HepG2 (cell line): Measurements from ENCODE around the gene SCEL. TPM values are rescaled to one million over a fixed set of nuclear protein-coding genes. Genes with fewer than 3 reads are reported as not detected.

Experiments
- ATAC-seq: fragments of 200-7000 bp; cut with Tn5 transposase; 3 replicates; pipeline ENCODE4 v1.9.1; 2020; ENCODE audit warnings: mild to moderate bottlenecking, moderate library complexity
- BruUV-seq: library from RNA; stranded (reverse); fragments of 400-500 nt; replicated peaks from 2 replicates; lab custom pipeline; 2021; lab: Mats Ljungman, UMichigan
- CTCF ChIA-PET: fragments of 300-600 bp; formaldehyde crosslinking; extraction: SDS; loops from one replicate; lab custom pipeline; 2021; ENCODE audit warnings: low total read pairs, inconsistent platforms, low intra/inter-chr PET ratio; lab: Yijun Ruan, JAX
- POLR2A ChIA-PET: fragments of 350-600 bp; sonication (Branson Sonifier 250); formaldehyde crosslinking; loops from one replicate; lab custom pipeline; 2020; ENCODE audit warnings: antibody characterized with exemption, inconsistent platforms; lab: Yijun Ruan, JAX
- DNase-seq: peaks from one replicate; pipeline ENCODE4 v3.0.0-alpha.2; 2015; ENCODE audit warnings: low spot score
- FAIRE-seq: peaks from 3 replicates; lab custom pipeline; 2011; peaks lifted over from hg19 to GRCh38; lab: Jason Lieb, UNC
- H2AFZ ChIP-seq: one replicate; pipeline ENCODE4 v1.6.1; 2011; ENCODE audit warnings: low read length, inconsistent platforms
- H3K27ac ChIP-seq: fragments of 300-600 bp; 3 replicates; pipeline ENCODE4 v1.8.0; 2011; ENCODE audit warnings: mixed run types, mild to moderate bottlenecking, mixed read lengths, low read length, inconsistent platforms; ENCODE audit not compliant: insufficient read depth; ENCODE audit errors: extremely low read length
- H3K27me3 ChIP-seq, 2 experiments: fragments of 200-600 bp in 1 of 2; 2 replicates in 1 of 2; 3 replicates in 1 of 2; pipeline versions ENCODE4 v1.6.0 to v1.8.0; 2011; ENCODE audit warnings: low read length in 2 of 2, mild to moderate bottlenecking in 2 of 2, moderate library complexity in 2 of 2, inconsistent platforms in 1 of 2; ENCODE audit not compliant: insufficient read depth in 2 of 2, control insufficient read depth in 1 of 2
- H3K36me3 ChIP-seq, 2 experiments: fragments of 200-600 bp in 1 of 2; replicated peaks in 1 of 2; 2 replicates in 1 of 2; 3 replicates in 1 of 2; pipeline versions ENCODE4 v1.5.1 to v1.8.0; 2011; ENCODE audit warnings: low read length in 2 of 2, inconsistent platforms in 1 of 2; ENCODE audit not compliant: insufficient read depth in 2 of 2, control insufficient read depth in 1 of 2
- H3K4me1 ChIP-seq: 2 replicates; pipeline ENCODE4 v1.5.1; 2012; ENCODE audit warnings: low read length, inconsistent platforms; ENCODE audit not compliant: insufficient read depth
- H3K4me2 ChIP-seq: 2 replicates; pipeline ENCODE4 v1.6.0; 2011; ENCODE audit warnings: low read depth, low read length, inconsistent platforms
- H3K4me3 ChIP-seq, 3 experiments: fragments of 200-600 bp in 1 of 3; sonication (generic), shearing (Covaris generic) in 1 of 3; replicated peaks in 1 of 3; 2 replicates each; pipeline ENCODE4 v1.5.1; 2011 to 2016; ENCODE audit warnings: low read length in 3 of 3, inconsistent platforms in 2 of 3, low read depth in 2 of 3, mild to moderate bottlenecking in 2 of 3, control low read depth in 1 of 3, mixed read lengths in 1 of 3; ENCODE audit not compliant: insufficient read depth in 1 of 3
- H3K79me2 ChIP-seq: one replicate; pipeline ENCODE4 v1.6.1; 2011; ENCODE audit warnings: low read length, inconsistent platforms; ENCODE audit not compliant: insufficient read depth
- H3K9ac ChIP-seq: 2 replicates; pipeline ENCODE4 v1.6.0; 2011; ENCODE audit warnings: mild to moderate bottlenecking, low read depth, low read length, inconsistent platforms; ENCODE audit not compliant: insufficient read depth
- H3K9me3 ChIP-seq: 2 replicates; pipeline ENCODE4 v1.5.1; 2012; ENCODE audit warnings: mild to moderate bottlenecking, low read length
- H4K20me1 ChIP-seq: 2 replicates; pipeline ENCODE4 v1.6.0; 2011; ENCODE audit warnings: inconsistent platforms, mild to moderate bottlenecking, low read length, moderate library complexity; ENCODE audit not compliant: insufficient read depth
- CCAR2 ChIP-seq: fragments of 200-400 bp; formaldehyde crosslinking; optimal IDR thresholded peaks from 2 replicates; pipeline ENCODE3; 2018; ENCODE audit warnings: low read depth, mild to moderate bottlenecking, low read length, moderate library complexity
- DPF2 ChIP-seq: sonication (generic); formaldehyde crosslinking; IDR thresholded peaks from 2 replicates; pipeline ENCODE4 v1.4.0; 2020; ENCODE audit warnings: mild to moderate bottlenecking, low read depth, missing genetic modification reagents, borderline replicate concordance
- FOSL1 ChIP-seq: sonication (generic); formaldehyde crosslinking; IDR thresholded peaks from 2 replicates; pipeline ENCODE4 v1.9.0; 2021; ENCODE audit warnings: missing genetic modification reagents, borderline replicate concordance
- GTF2F1 ChIP-seq: fragments of 150-350 bp; IDR thresholded peaks from 2 replicates; pipeline ENCODE4 v1.6.1; 2014; ENCODE audit warnings: low read length
- ISX ChIP-seq: sonication (generic); formaldehyde crosslinking; conservative IDR thresholded peaks from 2 replicates; pipeline ENCODE4 v1.5.0; 2020; ENCODE audit warnings: missing genetic modification reagents
- MAFF ChIP-seq: IDR thresholded peaks from 2 replicates; pipeline ENCODE4 v1.6.1; 2011; ENCODE audit warnings: low read depth, low read length, improper control_type of control experiment
- MTA1 ChIP-seq: sonication (generic); formaldehyde crosslinking; IDR thresholded peaks from 2 replicates; pipeline ENCODE4 v1.4.0; 2020; ENCODE audit warnings: missing genetic modification reagents, mild to moderate bottlenecking, borderline replicate concordance
- NCOA5 ChIP-seq: sonication (generic); formaldehyde crosslinking; IDR thresholded peaks from 2 replicates; pipeline ENCODE4 v1.4.0; 2020; ENCODE audit warnings: missing genetic modification reagents
- NPAS2 ChIP-seq: sonication (generic); formaldehyde crosslinking; IDR thresholded peaks from 2 replicates; pipeline ENCODE4 v1.8.0; 2022; ENCODE audit warnings: mild to moderate bottlenecking, missing genetic modification reagents, borderline replicate concordance
- ONECUT2 ChIP-seq: sonication (generic); formaldehyde crosslinking; IDR thresholded peaks from 2 replicates; pipeline ENCODE4 v1.4.0; 2020; ENCODE audit warnings: missing genetic modification reagents
- SMYD3 ChIP-seq: sonication (generic); formaldehyde crosslinking; IDR thresholded peaks from 2 replicates; pipeline ENCODE4 v1.8.1; 2023; ENCODE audit warnings: mild to moderate bottlenecking, missing genetic modification reagents
- SP2 ChIP-seq: sonication (generic); formaldehyde crosslinking; IDR thresholded peaks from 2 replicates; pipeline ENCODE4 v1.5.1; 2020; ENCODE audit warnings: mild to moderate bottlenecking, missing genetic modification reagents
- ZFP37 ChIP-seq: sonication (generic); formaldehyde crosslinking; IDR thresholded peaks from 2 replicates; pipeline ENCODE4 v1.4.0; 2020; ENCODE audit warnings: missing genetic modification reagents, borderline replicate concordance
- ZNF33A ChIP-seq: sonication (generic); formaldehyde crosslinking; IDR thresholded peaks from 2 replicates; pipeline ENCODE4 v1.5.1; 2020; ENCODE audit warnings: missing genetic modification reagents, mild to moderate bottlenecking, moderate library complexity, borderline replicate concordance
- ZNF501 ChIP-seq: sonication (generic); formaldehyde crosslinking; IDR thresholded peaks from 2 replicates; pipeline ENCODE4 v1.5.1; 2020; ENCODE audit warnings: mild to moderate bottlenecking, moderate library complexity, missing genetic modification reagents
- ZNF737 ChIP-seq: sonication (generic); formaldehyde crosslinking; IDR thresholded peaks from 2 replicates; pipeline ENCODE4 v1.5.0; 2020; ENCODE audit warnings: missing genetic modification reagents, mild to moderate bottlenecking, borderline replicate concordance
- WGBS: methylation state at CpG from one replicate; pipeline ENCODE4 v1.1.6; 2017; ENCODE audit warnings: low lambda C conversion rate; 5-methylcytosine and 5-hydroxymethylcytosine counted together
- in situ Hi-C: cut with HindIII; loops from 2 replicates; pipeline ENCODE4 v1.10.0; 2017; ENCODE audit warnings: low pct_unique_long_range_greater_than_20kb; ENCODE audit not compliant: extremely low pct_ligation_motif_present
- intact Hi-C: fragments of 100-400 bp; cut with micrococcal nuclease; formaldehyde crosslinking; loops from one replicate; pipeline ENCODE4 v1.10.0; 2022; ENCODE audit not compliant: unreplicated experiment
- polyA plus RNA-seq, 8 experiments: library from polyadenylated mRNA; depleted of rRNA in 3 of 8; stranded (reverse) in 7 of 8; unstranded in 1 of 8; fragments of >200 nt; fragmentation: Illumina TruSeq in 4 of 8; extraction: Trizol in 4 of 8; gene quantifications; 2 replicates each; pipeline versions ENCODE4 v1.2.1 to v1.2.3, GENCODE V29; 2011 to 2016; ENCODE audit warnings: low read depth in 4 of 8, missing spikeins in 1 of 8, mixed read lengths in 1 of 8; ENCODE audit not compliant: insufficient read depth in 1 of 8
- total RNA-seq, 5 experiments: library from RNA; depleted of rRNA; stranded (reverse); fragments of >200 nt; fragmentation: Illumina TruSeq; extraction: Trizol; gene quantifications; 2 replicates each; pipeline ENCODE4 v1.2.3, GENCODE V29; 2016; ENCODE audit warnings: low read depth in 1 of 5
- TF ChIP-seq, protein P1 (sequence below): fragments of 450-650 bp; IDR thresholded peaks from 2 replicates; pipeline ENCODE4 v1.6.1; 2016
- TF ChIP-seq, protein P2 (sequence below): sonication (generic); formaldehyde crosslinking; IDR thresholded peaks from 2 replicates; pipeline ENCODE4 v1.5.0; 2020; ENCODE audit warnings: mild to moderate bottlenecking, missing genetic modification reagents

Gene SCEL
- total and polyA plus RNA-seq, 2 of the 13 experiments (the other 11 are each of a cell fraction or from before 2014, with no cell fraction given) = not detected

DNA sequence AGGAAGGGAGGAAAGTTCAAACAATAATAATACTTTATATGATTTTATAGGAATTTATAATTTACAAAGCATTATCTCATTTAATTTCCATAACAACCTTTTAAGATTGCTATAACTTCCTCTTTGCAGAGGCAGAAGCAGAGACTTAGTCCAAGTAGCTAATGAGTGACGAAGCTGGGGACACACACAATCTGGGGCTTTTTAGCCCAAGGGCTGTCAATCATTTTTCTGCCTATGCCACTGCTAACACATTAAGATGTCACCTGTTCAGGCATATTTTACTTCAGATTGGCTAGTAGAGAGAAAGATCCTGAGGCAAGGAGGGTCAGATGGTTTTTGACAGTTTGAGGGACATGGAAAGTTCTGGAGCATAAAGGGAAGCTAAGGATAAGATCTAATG, 12.6 kb downstream of the SCEL start:
- ChIA-PET POLR2A (no interaction called here), CTCF (no interaction called here)
- DNase-seq = no peak
- BruUV-seq = no TSS peak
- no peak for FAIRE-seq
- in situ Hi-C loops = no loop called here
- ATAC-seq = no peak
- Histone ChIP-seq H3K79me2 (no peaks in the 10 kb centered on the region), H3K27me3 (no peaks in the 10 kb centered on the region), H3K9me3 (no peaks in the 10 kb centered on the region), H2AFZ (no peak overlapping the region), H3K4me3 (no peak overlapping the region), H3K27ac (no peak overlapping the region), H3K4me1 (no peaks in the 10 kb centered on the region), H4K20me1 (no peaks in the 10 kb centered on the region), H3K4me2 (no peak overlapping the region), H3K9ac (no peak overlapping the region), H3K36me3 (no peaks in the 10 kb centered on the region)
- WGBS = 0% methylated on average over 1 of the region's 1 CpG
- TF ChIP-seq NPAS2 (CRISPR knock-in tag) = no peak
- no peak for TF ChIP-seq MTA1
- no peak for TF ChIP-seq CCAR2
- TF ChIP-seq ZNF501 (CRISPR knock-in tag) = no peak
- no peak for TF ChIP-seq GTF2F1
- intact Hi-C loops = no loop called here

DNA sequence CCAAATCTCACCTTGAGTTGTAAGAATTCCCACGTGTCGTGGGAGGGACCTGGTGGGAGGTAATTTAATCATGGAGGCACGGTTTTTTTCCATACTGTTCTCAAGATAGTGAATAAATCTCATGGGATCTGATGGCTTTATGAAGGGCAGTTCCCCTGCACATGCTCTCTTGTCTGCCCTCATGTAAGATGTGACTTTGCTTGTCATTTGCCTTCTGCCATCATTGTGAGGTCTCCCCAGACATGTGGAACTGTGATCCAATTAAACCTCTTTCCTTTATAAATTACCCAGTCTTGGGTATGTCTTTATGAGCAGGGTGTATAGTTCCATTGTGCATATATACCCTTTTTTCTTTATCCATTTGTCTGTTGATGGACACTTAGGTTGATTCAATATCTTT, 13.1 kb downstream of the SCEL start:
- Histone ChIP-seq H3K79me2 (no peaks in the 10 kb centered on the region), H3K27me3 (no peaks in the 10 kb centered on the region), H3K36me3 (no peaks in the 10 kb centered on the region), H3K9ac (no peak overlapping the region), H2AFZ (no peak overlapping the region), H3K4me3 (no peak overlapping the region), H3K27ac (no peak overlapping the region), H3K9me3 (no peaks in the 10 kb centered on the region), H3K4me2 (no peak overlapping the region), H4K20me1 (no peaks in the 10 kb centered on the region), H3K4me1 (no peaks in the 10 kb centered on the region)
- ATAC-seq (no peak), DNase-seq (no peak), FAIRE-seq (no peak)
- no TSS peak for BruUV-seq
- 0% methylated on average over 3 of the region's 3 CpGs for WGBS
- POLR2A ChIA-PET = no interaction called here
- in situ Hi-C loops (no loop called here), intact Hi-C loops (no loop called here)
- CTCF ChIA-PET = no interaction called here
- TF ChIP-seq MAFF = no peak
- TF ChIP-seq SP2 (CRISPR knock-in tag) = no peak
- no peak for TF ChIP-seq ZFP37 (CRISPR knock-in tag)
- TF ChIP-seq ONECUT2 = no peak
- TF ChIP-seq NCOA5 (CRISPR knock-in tag) = no peak
- TF ChIP-seq, protein P1, sequence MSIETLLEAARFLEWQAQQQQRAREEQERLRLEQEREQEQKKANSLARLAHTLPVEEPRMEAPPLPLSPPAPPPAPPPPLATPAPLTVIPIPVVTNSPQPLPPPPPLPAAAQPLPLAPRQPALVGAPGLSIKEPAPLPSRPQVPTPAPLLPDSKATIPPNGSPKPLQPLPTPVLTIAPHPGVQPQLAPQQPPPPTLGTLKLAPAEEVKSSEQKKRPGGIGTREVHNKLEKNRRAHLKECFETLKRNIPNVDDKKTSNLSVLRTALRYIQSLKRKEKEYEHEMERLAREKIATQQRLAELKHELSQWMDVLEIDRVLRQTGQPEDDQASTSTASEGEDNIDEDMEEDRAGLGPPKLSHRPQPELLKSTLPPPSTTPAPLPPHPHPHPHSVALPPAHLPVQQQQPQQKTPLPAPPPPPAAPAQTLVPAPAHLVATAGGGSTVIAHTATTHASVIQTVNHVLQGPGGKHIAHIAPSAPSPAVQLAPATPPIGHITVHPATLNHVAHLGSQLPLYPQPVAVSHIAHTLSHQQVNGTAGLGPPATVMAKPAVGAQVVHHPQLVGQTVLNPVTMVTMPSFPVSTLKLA = no peak
- TF ChIP-seq ZNF737 (CRISPR knock-in tag) = no peak
- no peak for TF ChIP-seq DPF2 (CRISPR knock-in tag)
- no peak for TF ChIP-seq FOSL1
- no peak for TF ChIP-seq ISX
- TF ChIP-seq SMYD3 (CRISPR knock-in tag) = no peak
- no peak for TF ChIP-seq ZNF33A (CRISPR knock-in tag)
- TF ChIP-seq, protein P2, sequence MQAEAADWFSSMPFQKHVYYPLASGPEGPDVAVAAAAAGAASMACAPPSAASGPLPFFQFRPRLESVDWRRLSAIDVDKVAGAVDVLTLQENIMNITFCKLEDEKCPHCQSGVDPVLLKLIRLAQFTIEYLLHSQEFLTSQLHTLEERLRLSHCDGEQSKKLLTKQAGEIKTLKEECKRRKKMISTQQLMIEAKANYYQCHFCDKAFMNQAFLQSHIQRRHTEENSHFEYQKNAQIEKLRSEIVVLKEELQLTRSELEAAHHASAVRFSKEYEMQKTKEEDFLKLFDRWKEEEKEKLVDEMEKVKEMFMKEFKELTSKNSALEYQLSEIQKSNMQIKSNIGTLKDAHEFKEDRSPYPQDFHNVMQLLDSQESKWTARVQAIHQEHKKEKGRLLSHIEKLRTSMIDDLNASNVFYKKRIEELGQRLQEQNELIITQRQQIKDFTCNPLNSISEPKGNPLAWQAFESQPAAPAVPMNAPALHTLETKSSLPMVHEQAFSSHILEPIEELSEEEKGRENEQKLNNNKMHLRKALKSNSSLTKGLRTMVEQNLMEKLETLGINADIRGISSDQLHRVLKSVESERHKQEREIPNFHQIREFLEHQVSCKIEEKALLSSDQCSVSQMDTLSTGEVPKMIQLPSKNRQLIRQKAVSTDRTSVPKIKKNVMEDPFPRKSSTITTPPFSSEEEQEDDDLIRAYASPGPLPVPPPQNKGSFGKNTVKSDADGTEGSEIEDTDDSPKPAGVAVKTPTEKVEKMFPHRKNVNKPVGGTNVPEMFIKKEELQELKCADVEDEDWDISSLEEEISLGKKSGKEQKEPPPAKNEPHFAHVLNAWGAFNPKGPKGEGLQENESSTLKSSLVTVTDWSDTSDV (CRISPR knock-in tag) = no peak
